Fibroblast of mammary gland (primary cell): ENCODE measurements around the gene POGLUT3.
A peak's percentile ranks its signal among the peaks of the same experiment; 100 is the strongest.

Experiments
- DNase-seq: peaks from one replicate; pipeline ENCODE4 v3.0.0-alpha.2; 2010; ENCODE audit warnings: low read depth
- H3K4me3 ChIP-seq: 2 replicates; pipeline ENCODE4 v1.5.1; 2011; ENCODE audit warnings: low read depth, mild to moderate bottlenecking, low read length, moderate library complexity; ENCODE audit not compliant: control insufficient read depth
- CTCF ChIP-seq: conservative IDR thresholded peaks from 2 replicates; pipeline ENCODE4 v1.5.1; 2011; ENCODE audit warnings: low read depth, low read length, inconsistent platforms; ENCODE audit not compliant: control insufficient read depth, insufficient read depth

The POGLUT3 gene

GRCh38 chr11:108483163-108483562 is 15.0 kb downstream of the POGLUT3 start:
- no peak for TF ChIP-seq CTCF
- no peak overlapping the region for H3K4me3 ChIP-seq
- peak; percentile 8 for DNase-seq

- TF ChIP-seq CTCF, result no peak
- H3K4me3 ChIP-seq, result no peak overlapping the region
- DNase-seq, result no peak
These were observed 23.3 kb downstream of the POGLUT3 start for GRCh38 chr11:108474664-108475463.

- TF ChIP-seq CTCF, result no peak
- DNase-seq, result no peak
- H3K4me3 ChIP-seq, result no peak overlapping the region
These were observed 25.5 kb downstream of the POGLUT3 start for GRCh38 chr11:108472681-108473080.

- no peak for DNase-seq
- H3K4me3 ChIP-seq, result no peak overlapping the region
- no peak for TF ChIP-seq CTCF
These were observed 29.7 kb downstream of the POGLUT3 start for GRCh38 chr11:108468478-108468864.

GRCh38 chr11:108467091-108467823 is 30.9 kb downstream of the POGLUT3 start, which contains the start of gene C11orf65:
TSS of gene C11orf65 (minus strand) at chr11:108467529. CDS start at chr11:108461559, 5,970 bp downstream.
- TF ChIP-seq CTCF, result no peak
- peak within 1 kb of the TSS; percentile 96 for H3K4me3 ChIP-seq
- DNase-seq, result peak; percentile 97

GRCh38 chr11:108466405-108466804 is 31.8 kb downstream of the POGLUT3 start:
- no peak for TF ChIP-seq CTCF
- peak overlapping the region; percentile 96 for H3K4me3 ChIP-seq
- no peak for DNase-seq
